Activated gamma-delta T cell treated with anti-CD3 and anti-CD28 coated beads, Interleukin-2, amount 50 U/mL, for 16 hours (primary cell): ENCODE results near the gene ZNF354C.

Source experiments
- DNase-seq: peaks from one replicate; pipeline ENCODE4 v3.0.0-alpha.2; 2020; ENCODE audit warnings: low read depth

Gene ZNF354C

DNA sequence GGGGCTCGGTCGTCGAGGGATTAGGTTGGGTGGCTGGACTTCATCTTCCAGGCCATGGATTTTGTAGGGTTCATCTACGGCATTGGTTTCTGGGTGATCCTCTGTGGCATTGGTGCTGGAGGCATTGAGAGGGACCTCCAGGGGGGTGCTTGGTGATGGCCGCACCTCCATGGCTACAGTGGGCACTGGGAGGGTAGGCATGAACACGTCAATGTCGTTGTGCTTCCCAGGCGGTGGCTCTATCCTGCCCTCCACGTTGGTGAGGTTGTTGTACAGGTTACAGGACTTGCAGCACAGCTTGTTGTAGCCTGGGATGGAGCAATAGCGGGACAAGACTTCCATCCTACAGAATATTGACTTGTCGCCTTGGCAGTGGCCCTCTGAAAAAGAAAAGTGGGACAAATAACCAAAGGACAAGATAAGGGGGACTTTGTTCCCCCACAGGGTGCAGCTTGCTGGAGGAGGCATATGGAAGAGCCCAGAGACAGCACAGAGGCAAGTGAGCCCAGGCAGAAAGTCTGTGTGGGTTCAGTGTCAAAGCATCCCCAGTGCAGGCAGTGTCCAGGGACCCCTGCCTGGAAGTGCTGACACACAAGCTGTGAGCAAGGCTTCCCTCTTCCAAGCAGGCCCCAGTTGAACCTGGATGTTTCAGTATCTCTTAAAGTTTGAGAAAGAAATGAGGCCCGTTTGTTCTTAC lies 53.9 kb downstream of the ZNF354C start:
- no peak for DNase-seq

DNA sequence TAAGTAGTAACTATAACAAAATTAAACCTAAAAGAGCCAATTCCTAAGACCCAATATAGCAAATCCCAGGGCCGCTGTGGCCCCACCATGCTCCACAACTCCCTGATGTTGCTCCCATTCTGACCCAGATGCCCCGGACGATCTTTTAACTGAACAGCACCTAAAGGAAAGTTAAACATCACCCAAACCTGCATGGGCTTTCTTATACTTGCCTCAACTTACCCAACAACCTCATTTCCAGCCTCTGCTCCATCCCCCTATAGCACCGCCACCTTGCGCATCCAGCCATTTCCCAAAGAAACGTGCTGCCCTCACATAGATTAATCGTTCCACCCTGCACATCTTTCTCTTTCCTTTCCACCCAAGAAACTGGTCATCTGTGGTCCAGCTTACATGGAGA lies 54.6 kb downstream of the ZNF354C start:
- no peak for DNase-seq

DNA sequence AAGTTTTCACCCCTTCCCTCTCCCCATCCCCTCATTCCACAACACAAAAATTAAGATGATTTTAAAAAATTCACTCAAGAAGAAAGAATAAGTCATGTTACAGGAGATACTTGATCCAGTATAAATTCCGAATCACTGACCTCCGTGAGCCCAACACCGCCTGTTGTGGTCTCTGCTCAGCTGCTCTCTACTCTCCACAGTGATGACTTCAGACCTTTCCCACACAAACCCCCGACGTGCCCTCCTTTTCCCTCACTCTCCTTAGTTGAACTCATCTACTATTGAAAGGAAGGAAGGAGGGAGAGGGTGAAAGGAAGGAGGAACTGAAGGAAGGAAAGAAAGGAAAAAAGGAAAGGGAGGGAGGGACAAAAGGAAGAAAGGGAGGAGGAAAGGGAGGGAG lies 55.1 kb downstream of the ZNF354C start:
- no peak for DNase-seq

DNA sequence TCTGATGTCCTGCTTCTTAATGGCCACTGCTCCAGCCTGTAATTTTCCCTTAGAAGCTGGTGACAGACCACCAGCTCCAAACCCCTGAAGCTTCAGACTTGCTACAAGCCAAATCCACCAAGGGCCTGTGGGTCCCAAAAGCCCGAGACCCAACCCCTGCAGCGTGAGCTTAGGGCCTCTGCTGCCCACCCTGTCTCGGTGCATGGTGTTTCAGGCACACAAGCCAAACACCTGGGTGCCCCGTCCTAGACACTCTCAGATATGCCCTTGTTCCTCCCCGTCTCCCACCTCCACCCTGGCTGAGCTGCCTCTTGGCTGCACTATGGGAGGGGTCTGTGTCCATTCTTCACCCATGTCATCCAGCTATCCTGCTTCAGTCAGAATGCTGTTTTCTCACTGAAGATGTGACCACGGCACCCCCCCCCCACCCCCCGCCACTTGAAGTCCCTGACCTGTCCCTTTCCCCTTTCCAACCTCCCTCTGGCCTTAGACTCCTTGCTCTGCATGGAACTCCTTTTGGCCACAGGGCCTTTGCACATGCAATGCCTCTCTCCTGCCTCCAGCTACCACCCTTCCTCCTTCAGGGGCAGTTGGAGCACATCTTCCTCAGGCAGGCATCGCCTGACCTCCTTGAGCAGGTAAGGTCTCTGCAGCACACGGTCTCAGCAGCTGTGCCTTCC lies 55.8 kb downstream of the ZNF354C start:
- no peak for DNase-seq

DNA sequence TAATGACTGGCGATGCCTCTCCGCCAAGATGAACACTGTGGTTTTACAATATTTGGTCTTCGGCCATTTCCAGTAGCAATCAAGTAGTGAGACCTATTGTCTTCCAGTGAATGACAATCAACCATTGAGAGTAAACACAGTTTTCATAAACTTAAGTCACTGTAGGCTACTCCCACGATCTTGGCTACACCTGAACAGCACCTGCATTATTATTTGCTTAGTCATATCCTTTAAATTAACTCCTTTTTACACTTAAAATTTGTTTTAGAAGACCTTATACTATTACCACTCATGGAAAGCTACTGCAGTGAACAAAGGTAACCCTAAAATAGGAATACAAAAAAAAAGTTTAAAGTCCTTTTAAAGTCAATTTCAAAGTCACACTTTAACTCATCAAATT lies 58.2 kb downstream of the ZNF354C start:
- DNase-seq = no peak

DNA sequence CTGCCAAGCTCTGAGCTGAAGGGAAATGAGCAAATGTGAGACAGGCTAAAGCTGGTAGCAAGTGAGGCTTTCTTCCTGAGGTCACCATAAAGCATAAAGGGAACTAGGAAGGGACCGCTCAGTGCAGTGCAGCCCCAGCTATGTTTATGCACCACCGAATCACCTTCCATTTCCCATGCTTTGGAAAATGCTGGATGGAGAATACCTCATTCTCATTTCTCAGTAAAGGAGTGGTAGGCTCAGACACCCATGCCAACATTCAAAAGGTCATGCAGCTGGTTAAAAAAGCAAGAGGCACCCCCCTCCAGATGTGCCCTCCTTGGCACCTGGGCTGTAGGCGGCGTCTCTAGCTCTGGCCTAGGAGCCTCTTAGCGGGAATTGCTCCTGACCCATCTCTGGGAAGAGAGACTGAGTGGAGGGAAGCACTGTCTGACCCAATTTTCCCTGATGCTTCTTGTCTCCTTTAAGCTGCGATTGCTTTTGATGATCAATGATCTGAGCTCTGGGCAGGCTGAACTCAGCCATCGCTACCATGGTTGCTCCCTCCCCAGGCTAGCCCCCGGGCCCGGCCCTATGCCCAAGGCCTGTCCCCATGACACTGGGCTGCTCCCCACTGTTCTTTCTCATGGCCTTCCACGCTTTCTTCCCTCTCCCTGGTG lies 58.7 kb downstream of the ZNF354C start:
- DNase-seq = no peak

DNA sequence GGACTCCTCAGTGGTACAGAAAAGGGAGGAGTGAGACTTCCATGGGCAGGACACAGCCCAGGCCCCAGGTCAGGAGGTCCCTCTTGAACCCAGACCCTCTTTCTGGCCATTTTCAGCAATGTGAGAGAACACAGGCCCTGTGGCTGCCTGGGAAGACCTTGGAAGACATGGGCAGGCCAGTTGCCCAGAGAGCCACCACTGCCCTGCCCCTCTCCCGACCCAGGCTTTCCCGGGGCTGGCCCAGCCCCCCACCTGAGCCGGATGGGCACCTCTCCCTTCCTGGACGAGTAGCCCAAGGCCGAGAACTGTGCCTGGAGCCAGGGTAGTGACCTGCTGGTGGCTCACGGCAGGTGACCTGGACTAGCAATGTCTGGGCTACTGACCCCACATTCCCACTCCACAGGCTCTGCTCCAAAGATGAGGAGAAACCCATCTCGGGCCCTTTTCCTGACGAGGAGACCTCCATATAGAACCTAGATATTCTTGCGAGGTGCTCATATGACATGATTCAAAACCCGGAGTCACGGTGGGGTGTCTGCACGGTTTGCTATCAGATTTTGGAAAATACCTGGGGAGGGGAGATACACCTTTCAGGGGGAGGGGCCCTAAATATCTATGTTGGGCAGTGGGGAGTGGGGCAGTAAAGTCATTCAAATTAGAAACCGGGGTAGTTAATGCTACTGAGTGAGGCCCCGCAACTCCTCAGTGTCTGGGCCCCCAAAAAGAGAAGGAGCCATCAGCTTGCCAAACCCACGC lies 59.4 kb downstream of the ZNF354C start:
- DNase-seq = no peak

DNA sequence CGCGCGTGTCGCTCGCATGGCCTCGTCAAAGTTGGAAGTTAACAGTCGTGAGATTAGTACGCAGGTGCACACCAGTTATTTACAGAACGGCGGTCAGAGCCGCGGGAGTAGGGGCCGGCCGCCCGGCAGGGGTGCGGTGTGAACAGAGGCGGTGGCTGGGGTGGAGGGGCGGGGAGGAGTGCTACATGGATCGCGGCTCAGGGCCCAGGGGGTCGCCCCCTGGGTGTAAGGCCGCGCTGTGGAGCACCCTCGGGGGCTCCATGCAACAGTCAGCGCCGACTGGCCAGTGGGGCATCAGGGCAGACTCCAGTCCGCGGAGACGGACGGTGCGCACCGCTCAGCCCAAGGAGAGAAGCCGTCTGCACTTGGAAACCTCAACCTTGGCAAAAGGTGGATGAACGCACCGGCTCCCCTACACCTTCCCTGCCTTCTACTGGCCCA lies 60.3 kb downstream of the ZNF354C start:
- no peak for DNase-seq

DNA sequence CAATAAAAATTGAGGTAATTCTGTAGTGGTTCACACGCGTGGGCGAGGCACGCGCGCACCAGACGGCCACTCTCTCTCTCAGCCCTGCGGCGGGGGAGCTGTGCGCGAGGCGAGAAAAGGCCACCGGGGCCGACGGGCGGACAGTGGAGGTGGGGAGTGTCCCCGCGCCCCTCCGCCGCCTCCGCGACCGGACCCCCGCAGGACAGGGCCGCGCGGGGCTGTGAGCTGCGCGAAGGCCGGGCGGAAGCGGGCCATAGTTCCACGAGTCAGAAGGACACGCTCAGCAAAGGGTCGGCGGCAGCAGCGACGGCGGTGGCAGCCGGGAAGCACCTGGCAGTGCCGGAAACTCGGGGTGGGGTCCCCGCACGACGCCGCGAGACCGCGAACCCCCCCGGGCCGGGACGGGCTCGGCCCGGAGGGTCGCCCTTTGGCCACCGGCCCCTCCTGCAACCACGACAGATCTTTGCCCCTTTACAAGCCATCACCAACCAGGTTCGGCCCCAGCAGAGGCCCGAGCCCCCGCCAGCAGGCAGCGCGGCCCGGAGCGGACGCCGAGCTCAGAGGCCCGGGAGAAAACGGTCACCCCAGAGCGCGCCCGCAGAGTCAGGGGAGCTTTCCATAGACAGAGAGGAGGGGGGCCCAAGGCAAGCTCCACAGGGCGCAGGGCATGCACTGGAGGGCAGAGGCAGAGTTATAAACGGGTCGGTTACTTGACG lies 60.9 kb downstream of the ZNF354C start:
- DNase-seq = no peak

DNA sequence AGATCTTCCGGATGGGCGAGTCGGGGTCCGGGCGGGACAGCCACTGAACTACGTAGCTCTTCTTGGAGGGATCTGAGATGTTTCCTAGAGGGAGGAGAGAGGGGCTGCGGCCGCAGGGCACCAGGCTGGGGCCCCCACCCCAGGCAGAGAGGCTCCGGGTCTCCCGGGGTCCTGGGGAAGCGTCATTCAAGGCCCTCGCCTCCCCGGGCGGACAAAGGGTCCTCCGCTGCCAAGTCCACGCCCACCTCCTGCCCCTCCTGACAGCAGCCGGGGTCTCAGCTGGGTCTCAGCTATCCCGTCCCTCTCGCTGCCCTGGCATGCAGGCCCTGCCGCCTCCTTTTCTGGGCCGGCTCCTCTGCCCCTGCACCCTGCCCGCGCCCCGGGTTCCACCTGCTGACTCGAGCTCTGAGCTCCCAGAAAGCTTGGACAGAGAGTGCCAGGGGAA lies 61.5 kb downstream of the ZNF354C start:
- DNase-seq = no peak

DNA sequence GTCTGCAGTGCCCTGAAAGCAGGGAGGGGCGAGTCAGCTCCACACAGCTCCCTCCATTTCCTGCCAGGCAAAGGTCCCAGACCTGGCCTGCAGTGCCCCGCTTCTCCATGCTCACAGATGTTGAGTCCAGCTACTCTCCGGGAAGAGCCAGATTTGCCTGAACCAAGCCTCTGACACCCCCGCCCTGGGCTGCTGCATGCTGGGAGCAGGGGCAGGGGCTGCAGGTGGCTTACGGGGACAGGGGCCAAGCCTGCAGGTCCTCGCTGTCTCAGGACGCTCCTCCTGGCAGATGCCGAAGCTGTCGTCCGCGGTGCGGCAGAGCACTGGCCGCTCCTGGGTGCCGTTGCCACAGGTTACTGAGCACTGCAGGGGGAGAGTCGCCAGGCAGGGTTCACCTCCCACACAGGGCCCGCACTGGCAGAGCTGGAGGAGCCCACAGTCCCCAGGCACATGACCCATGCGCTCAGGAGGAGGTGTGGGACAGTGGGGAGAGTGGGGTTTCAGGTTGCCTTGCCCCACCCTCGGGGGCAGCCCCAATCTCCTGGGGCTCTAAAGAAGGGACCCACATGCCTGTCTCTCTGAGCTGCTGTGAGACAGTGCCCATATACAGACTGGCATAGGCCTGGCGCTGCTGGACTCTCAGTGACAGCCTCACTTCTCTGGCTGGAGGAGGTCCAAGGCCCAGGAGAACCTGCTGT lies 62.4 kb downstream of the ZNF354C start:
- no peak for DNase-seq

DNA sequence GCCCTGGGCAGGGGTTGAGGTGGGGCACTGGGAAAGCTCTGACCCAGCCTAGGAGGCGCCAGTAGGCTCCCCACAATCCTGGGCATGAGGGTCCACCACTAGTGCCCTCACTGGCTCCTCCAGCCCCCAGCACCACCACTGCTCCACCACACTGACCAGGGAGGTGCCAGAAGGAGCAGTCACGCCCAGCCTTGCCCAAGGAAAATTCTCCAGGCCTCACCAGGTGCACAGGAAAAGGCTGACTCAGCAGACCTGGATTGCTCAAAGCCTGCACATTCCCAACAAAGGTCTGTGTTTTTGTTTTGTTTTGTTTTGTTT lies 62.9 kb downstream of the ZNF354C start:
- no peak for DNase-seq

DNA sequence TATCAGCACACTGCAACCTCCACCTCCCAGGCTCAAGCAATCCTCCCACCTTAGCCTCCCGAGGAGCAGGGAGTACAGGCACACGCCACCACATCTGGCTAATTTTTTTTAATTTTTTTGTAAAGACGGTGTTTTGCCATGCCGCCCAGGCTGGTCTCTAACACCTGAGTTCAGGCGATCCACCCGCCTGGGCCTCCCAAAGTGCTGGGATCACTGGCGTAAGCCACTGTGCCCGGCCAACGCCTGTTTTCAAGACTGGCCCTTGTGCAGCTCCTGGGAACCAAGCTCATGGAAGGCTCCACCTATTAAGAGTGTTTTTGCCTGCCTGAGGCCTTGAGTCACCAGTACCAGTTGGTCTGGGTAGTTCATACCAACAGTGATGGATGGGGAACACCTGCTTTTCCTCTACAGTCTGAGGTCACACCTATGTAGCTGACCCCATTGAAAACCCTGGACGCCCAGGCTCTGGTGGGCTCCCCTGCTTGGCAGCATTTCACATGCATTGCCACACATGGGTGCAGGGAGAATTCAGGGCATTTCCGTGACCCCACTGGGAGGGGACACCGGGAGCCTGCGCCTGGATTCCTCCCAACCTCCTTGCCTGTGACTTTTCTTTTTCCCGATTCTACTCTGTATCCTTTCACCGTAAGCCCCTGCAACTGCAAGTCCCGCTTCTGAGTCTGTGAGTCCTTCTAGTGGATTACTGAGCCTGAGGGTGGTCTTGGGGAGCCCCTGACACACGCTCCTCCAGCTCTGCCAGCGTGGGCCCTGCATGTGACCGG lies 63.5 kb downstream of the ZNF354C start:
- no peak for DNase-seq

DNA sequence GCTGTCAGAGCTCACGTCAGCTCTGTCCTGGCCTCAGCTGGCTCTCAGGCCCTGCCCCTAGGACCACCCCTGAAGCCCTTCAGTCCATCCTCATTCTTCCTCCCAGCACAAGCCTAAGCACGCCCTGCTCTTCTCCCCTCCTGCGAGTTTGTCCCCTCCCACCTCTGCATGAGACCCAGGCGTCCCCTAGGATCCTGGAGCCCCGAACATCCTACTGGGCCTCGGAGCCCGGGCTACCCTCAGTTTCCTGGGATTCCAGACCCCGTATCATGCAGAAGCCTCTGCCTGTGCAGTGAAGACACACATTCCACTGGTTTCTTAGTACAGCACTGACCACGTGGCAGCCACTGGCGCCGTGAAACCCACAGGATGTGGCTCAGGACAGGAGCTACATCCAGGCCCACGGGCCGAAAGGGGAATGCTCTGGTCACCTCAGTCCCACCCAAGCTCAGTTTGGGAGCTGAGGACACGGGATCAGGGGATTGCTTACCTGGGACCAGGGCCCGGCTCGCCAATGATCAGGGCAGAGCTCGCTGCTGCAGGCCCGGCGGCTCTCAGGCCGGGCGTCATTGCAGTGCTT lies 64.2 kb downstream of the ZNF354C start:
- no peak for DNase-seq

DNA sequence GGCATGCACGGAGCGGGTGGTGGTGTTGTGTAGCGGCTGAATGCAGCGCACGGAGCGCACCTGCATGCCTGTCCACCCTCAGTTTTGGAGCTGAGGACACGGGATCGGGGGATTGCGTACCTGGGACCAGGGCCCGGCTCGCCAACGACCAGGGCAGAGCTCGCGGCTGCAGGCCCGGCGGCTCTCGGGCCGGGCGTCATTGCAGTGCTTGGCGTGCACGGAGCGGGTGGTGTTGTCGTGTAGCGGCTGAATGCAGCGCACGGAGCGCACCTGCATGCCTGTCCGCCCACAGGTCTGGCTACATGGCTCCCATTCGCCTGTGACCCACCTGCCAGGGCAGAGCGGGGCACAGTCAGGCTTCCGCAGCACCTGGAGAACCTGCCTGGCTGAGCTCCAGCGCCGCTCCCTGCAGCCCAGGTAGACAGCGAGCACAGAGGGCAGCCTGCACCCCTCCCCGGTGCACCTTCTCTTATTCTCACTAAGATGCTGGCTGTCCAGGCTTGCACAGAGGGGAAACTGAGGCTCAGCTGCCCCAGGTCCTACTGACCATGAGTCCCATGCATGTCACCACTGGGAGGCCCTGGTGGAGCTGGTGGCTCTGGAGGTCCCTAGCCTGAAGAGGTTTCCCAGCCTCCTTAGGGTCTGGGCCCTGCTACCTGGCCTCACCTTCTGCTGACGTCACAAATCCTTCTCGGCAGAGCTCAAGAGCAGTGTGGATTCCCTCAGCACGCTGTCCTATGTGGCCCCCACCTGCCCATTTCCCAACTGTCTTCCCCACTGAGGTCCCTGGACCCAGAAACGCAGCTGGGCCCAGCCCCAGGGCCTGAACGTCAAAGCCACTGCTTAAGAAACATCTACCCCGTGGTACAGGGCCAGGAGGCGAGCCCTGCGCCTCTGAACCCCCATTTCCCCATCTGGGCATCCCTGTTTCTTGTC lies 64.9 kb downstream of the ZNF354C start:
- DNase-seq = no peak

DNA sequence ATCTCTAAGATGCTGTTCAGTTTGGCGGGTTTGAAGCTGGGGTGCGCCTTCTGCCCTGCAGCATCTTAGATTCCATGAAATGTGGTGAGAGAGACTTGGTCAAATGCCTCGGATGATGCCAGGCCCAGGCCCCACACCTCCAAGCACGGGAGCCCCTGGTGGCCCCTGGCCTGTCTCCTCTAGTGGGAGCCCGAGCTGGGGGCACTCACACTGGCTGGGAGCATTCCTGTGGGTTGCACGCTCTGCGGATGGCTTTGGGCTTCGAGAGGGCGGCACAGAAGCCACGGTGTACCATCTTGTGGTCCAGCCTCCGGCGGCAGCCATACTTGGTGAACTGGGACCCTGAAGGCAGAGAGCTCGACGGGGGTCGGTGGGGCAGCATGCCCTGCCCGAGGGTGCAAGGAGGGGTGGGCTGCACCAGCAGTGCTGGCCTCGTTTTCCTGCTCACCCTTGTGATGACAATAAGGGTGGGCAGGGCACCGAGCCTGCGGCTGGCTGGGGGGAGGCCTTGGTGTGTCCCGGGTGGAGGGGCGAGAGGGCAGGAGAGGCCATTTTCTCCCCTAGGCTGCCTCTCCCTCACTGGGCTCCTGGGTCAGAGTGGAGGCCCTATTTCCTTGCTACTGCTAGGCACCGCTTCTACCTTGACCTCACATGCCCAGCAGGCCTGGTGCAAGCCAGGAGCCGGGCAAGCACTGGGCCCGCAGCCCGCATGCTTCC lies 65.8 kb downstream of the ZNF354C start:
- DNase-seq = no peak

DNA sequence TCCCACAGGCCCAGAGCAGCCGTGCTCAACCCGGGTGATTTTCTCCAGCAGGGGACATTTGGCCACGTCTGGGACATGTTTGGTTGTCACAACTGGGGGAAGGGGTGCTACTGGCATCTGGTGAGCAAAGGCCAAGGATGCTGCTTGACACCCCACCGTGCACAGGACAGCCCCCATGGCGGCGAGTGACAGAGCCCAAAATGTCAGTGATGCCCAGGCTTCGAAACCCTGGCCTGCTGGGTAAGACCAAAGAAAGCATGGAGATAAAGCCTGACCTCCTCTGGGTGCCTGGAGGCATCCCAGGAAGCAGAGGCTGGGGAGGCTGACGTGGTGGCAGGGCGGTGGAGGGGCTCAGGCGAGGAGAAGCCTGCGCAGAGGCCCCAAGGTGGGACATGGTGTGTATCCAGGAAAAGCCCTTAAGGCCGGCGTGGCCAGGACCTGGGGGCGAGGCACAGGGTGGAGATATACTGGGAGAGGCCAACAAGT lies 66.4 kb downstream of the ZNF354C start:
- DNase-seq = no peak
